Measurements from ENCODE around the gene PPM1F. TPM values are rescaled to one million over a fixed set of nuclear protein-coding genes. Genes with fewer than 3 reads are reported as not detected.
"Not testable (repeated sequence)": the region's sequence is repeated elsewhere in the genome, so short reads cannot be mapped to it uniquely, and the experiment has no call there.

The PPM1F gene
- total RNA-seq, 2 experiments from 2014 or later: 23.0 to 24.3 TPM

DNA sequence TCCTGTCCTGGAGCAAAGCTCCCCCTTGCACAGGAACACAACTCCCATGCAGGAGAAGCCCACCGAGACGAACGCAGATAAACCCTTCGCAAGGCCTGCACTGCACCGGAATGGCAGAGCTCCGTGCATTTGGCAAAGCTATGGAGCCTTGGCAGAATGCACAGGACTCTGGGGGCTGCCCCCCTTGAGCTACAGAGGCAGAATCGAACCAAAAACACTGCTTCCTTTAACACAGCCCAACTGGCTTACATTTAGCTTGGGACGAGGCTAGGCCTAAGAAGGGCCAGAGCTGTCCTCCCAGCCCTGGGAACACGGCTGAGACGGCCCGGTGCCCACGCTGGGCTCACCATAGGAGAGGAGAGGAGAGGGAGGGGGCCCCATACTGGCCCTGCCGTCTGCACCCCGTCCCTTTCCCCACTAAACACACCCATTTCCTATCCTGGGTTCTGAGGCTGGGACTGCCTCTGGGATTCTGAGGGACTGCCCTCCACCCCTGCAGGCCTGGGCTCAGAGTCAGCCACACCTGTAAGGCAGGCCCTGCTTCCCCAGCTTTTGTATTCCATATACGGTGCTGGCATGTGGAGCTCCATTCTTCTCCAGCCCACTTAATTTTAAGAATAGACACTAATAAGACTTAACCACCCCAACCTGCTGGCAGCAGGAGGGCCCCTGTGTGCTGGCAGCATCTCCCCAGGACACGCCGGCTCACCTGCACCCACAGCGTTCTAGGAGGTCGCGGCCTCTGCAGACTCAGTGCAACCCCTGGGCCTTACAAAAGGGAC, 32.9 kb downstream of the PPM1F start:
- Mint-ChIP-seq H3K27me3 (ENCODE audit: low read depth) (no peaks in the 10 kb centered on the region), H3K4me1 (ENCODE audit: low read depth) (no peaks in the 10 kb centered on the region), H3K27ac (no peak overlapping the region), H3K36me3 (ENCODE audit: low read depth) (no peaks in the 10 kb centered on the region), H3K9me3 (no peaks in the 10 kb centered on the region), H3K4me3 (no peak overlapping the region)
- no peak for DNase-seq
- CTCF ChIA-PET: interaction anchor here (1.0 kb wide), 1 partner anchor 34 kb away, joined by 3 read pairs; no protein-coding TSS in a partner anchor
- intact Hi-C loops (cut with micrococcal nuclease): no loop called here

DNA sequence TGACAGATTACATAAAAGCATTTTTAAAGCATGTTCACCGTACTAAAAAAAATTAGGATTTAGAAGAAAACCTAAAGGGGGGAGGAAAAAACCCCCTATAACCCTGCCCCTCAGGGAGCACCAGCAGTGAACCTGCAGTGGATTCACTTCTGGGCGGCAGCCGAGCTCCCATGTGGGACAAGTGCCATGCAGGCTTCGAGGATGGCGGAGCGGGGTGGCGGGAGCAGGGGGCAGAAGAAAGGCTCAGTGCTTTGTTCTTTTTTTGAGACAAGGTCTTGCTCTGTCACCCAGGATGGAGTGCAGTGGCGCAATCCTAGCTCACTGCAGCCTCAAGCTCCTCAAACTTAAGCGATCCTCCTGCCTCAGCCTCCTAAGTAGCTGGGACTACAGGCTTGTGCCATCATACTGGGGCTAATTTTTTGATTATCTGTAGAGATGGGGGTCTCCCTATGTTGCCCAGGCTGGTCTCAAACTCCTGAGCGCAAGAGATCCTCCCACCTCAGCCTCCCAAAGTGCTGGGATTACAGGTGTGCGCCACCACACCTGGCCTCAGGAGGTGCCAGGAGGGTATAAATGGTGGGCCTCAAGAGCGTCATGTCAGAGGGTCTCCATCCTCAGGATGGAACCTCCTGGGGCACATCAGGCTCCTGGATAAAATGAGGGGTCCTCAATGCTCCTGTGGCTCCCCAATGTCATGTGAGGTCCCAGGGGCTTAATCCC, 34.0 kb downstream of the PPM1F start:
- no peaks in the 10 kb centered on the region for H3K36me3 Mint-ChIP-seq (ENCODE audit: low read depth)
- H3K27ac Mint-ChIP-seq: no peak overlapping the region
- DNase-seq: no peak
- no peak overlapping the region for H3K4me3 Mint-ChIP-seq
- CTCF ChIA-PET: no interaction called here
- H3K27me3 Mint-ChIP-seq (ENCODE audit: low read depth): no peaks in the 10 kb centered on the region
- H3K9me3 Mint-ChIP-seq: no peaks in the 10 kb centered on the region
- intact Hi-C loops (cut with micrococcal nuclease): no loop called here
- no peaks in the 10 kb centered on the region for H3K4me1 Mint-ChIP-seq (ENCODE audit: low read depth)

DNA sequence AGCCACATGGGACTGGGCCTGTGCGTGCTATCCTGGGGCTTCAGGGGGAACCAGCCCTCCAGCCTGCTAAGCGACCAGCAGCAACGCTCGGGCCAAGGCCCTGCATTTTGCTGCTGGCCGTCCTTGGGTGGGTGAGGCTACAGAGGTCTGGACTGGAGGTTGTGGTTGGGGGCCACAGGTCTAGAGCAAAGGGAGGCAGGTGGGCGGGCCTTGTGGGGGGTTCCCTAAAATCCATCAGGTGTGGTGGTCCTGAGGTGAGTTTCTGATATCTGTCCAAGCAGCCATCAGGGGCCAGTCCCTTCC, 34.7 kb downstream of the PPM1F start:
- H3K4me1 Mint-ChIP-seq (ENCODE audit: low read depth): no peaks in the 10 kb centered on the region
- H3K9me3 Mint-ChIP-seq: no peaks in the 10 kb centered on the region
- H3K27me3 Mint-ChIP-seq (ENCODE audit: low read depth): no peaks in the 10 kb centered on the region
- H3K27ac Mint-ChIP-seq: no peak overlapping the region
- no peak for DNase-seq
- CTCF ChIA-PET: no interaction called here
- H3K36me3 Mint-ChIP-seq (ENCODE audit: low read depth): no peaks in the 10 kb centered on the region
- H3K4me3 Mint-ChIP-seq: no peak overlapping the region
- intact Hi-C loops (cut with micrococcal nuclease): no loop called here

DNA sequence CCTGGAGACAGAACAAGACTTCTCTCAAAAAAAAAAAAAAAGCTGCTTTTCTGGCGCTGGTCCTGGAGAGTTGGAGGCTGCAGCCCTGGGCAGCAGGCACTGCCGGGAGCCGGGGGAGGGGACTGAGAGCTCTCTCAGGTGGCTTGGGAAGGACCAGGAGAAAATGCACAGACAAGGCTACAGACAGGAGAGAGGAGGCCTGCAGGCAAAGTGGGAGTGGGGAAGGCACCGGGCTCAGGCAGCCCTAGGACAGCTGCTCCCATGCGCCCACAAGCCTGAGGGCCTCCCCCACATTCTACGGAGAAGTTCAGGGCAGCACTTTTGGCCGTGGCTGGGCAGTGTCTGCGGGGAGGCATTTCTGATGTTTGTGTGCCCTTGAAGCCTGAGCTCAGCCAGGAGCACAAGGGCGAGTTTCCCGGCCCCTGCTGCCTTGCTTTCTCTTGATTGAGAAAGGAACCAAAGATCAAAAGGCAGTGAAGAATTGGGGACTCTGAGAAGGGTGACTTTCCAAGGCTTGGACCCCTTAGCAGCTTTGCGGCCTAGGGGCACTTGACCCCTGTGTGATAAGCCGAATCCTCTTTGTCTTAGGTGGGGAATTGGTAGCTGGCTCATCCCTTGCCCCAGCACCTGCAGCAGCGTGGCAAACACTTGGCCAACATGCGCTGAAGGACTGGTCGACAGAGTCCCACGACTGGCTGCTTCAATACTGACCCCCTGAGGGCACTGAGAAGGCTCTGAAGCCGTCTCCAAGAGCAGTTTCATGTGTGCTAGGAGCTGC, 35.3 kb downstream of the PPM1F start:
- H3K4me3 Mint-ChIP-seq: no peak overlapping the region
- intact Hi-C loops (cut with micrococcal nuclease): no loop called here
- H3K4me1 Mint-ChIP-seq (ENCODE audit: low read depth): no peaks in the 10 kb centered on the region
- CTCF ChIA-PET: interaction anchor here (1.6 kb wide), 1 partner anchor 20 kb away, joined by 10 read pairs; no protein-coding TSS in a partner anchor
- H3K9me3 Mint-ChIP-seq: no peaks in the 10 kb centered on the region
- DNase-seq: no peak
- H3K27me3 Mint-ChIP-seq (ENCODE audit: low read depth): no peaks in the 10 kb centered on the region
- H3K27ac Mint-ChIP-seq: no peak overlapping the region
- no peaks in the 10 kb centered on the region for H3K36me3 Mint-ChIP-seq (ENCODE audit: low read depth)

DNA sequence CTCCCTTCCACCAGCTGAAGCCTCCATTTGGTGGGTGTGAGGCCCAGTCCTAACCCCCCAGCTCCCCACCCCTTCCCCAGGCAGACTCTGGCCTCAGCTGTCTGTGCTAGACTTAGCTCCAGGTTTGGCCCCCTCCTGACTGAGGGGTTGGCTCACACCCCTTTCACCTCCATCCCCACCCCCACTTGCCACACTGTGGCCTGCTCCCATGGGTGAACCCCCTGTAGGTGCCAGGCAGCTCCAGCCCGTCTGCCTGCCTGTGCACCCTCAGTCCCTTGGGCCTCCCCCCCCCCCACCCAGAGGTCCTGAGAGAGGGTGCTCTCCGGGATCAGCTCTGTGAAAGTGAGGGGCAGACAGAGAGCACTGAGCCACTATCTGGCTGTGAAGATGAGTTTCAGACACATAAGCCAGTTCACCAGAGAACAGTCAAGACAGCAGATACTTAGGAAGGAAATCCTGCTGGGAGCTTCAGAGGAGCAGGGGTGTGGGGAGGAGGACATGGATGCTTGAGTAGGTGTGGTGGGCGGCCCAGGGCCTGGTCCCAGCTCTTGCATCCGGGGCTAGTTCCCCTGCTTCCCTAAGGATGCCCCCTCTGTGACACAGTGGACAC, 36.2 kb downstream of the PPM1F start:
- CTCF ChIA-PET: interaction anchor here (0.6 to 1.6 kb wide), 2 partner anchors 21 to 318 kb away, joined by 3 to 10 read pairs; no protein-coding TSS in a partner anchor
- Mint-ChIP-seq H3K27ac (no peak overlapping the region), H3K9me3 (no peaks in the 10 kb centered on the region), H3K36me3 (ENCODE audit: low read depth) (no peaks in the 10 kb centered on the region), H3K27me3 (ENCODE audit: low read depth) (no peaks in the 10 kb centered on the region), H3K4me3 (no peak overlapping the region), H3K4me1 (ENCODE audit: low read depth) (no peaks in the 10 kb centered on the region)
- intact Hi-C loops (cut with micrococcal nuclease): no loop called here
- DNase-seq: no peak

DNA sequence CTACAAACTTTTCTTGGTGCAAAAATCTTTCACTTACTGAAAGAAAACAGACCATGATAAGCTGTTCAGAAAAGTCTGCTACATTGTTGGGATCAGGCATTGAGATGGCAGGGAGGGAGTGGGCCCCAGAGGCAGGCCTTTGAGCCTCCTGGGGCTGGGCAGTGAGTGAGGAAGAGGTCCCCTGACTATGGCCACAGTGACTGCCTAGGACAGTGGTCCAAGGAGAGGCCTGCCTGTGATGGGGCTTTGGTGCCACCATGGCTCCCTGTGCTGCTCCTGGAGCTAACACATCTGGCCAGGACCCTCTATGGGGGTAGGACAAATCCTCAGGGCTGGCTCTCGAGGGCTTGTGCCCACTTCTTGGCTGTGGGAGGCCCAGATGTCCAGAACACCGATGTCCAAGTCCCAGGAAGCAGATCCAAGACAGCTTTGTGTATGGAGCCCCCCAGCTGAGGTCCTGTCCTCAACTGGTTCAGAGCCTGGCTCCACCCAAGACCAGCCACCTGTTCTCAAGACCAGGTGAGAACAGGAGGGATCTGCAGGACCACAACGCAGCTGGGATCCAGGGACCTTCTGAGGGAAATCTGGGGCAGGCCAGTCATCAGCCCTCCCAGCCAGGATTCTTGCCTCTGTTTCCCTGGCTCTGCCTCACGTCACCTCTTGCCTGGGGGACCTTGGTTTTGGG, 36.9 kb downstream of the PPM1F start:
- no peak overlapping the region for H3K4me3 Mint-ChIP-seq
- no peak overlapping the region for H3K27ac Mint-ChIP-seq
- H3K27me3 Mint-ChIP-seq (ENCODE audit: low read depth): no peaks in the 10 kb centered on the region
- H3K36me3 Mint-ChIP-seq (ENCODE audit: low read depth): no peaks in the 10 kb centered on the region
- H3K9me3 Mint-ChIP-seq: no peaks in the 10 kb centered on the region
- intact Hi-C loops (cut with micrococcal nuclease): no loop called here
- CTCF ChIA-PET: interaction anchor here (0.6 to 1.6 kb wide), 2 partner anchors 22 to 318 kb away, joined by 3 to 10 read pairs; no protein-coding TSS in a partner anchor
- DNase-seq: no peak
- no peaks in the 10 kb centered on the region for H3K4me1 Mint-ChIP-seq (ENCODE audit: low read depth)

DNA sequence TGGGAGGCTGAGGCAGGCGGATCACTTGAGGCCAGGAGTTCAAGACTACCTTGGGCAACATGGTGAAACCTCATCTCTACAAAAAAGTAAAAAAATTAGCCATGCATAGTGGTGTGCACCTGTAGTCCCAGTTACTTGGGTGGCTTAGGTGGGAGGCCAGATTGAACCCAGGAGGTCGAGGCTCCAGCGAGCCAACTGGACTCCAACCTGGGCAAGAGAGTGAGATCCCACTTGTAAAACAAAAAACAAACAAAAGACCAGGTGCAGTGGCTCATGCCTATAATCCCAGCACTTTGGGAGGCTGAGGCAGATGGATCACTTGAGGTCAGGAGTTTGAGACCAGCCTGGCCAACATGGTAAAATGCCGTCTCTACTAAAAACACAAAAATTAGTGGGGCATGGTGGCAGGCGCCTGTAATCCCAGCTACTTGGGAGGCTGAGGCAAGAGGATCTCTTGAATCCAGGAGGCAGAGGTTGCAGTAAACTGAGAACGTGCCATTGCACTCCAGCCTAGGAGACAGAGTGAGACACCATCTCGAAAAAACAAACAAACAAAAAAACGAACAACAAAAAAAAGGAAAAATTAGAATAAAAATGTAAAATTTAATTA, 38.5 kb downstream of the PPM1F start:
- H3K27ac Mint-ChIP-seq; H3K27me3 Mint-ChIP-seq (ENCODE audit: low read depth); H3K9me3 Mint-ChIP-seq; H3K36me3 Mint-ChIP-seq (ENCODE audit: low read depth); H3K4me1 Mint-ChIP-seq (ENCODE audit: low read depth); intact Hi-C loops (cut with micrococcal nuclease); DNase-seq; H3K4me3 Mint-ChIP-seq: not testable (repeated sequence)
- CTCF ChIA-PET: interaction anchor here (1.1 kb wide), 1 partner anchor 269 kb away, joined by 6 read pairs; no protein-coding TSS in a partner anchor

DNA sequence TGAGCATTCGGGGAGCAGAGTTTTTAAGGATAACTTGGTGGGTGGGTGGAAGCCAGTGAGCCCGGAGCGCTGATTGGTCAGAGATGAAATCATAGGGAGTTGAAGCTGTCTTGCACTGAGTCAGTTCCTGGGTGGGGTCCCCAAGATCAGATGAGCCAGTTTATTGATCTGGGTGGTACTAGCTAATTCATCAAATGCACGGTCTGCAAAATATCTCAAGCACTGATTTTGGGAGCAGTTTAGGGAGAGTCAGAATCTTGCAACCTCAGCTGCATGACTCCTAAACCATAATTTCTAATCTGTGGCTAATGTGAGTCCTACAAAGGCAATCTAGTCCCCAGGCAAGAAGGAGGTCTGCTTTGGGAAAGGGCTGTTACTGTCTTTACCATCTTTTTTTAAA, 42.3 kb downstream of the PPM1F start:
- DNase-seq; H3K4me3 Mint-ChIP-seq; H3K36me3 Mint-ChIP-seq (ENCODE audit: low read depth); H3K27ac Mint-ChIP-seq; intact Hi-C loops (cut with micrococcal nuclease); H3K9me3 Mint-ChIP-seq; H3K27me3 Mint-ChIP-seq (ENCODE audit: low read depth); H3K4me1 Mint-ChIP-seq (ENCODE audit: low read depth): not testable (repeated sequence)
- CTCF ChIA-PET: interaction anchor here (0.5 to 1.6 kb wide), 2 partner anchors 27 to 460 kb away, joined by 3 read pairs; no protein-coding TSS in a partner anchor

DNA sequence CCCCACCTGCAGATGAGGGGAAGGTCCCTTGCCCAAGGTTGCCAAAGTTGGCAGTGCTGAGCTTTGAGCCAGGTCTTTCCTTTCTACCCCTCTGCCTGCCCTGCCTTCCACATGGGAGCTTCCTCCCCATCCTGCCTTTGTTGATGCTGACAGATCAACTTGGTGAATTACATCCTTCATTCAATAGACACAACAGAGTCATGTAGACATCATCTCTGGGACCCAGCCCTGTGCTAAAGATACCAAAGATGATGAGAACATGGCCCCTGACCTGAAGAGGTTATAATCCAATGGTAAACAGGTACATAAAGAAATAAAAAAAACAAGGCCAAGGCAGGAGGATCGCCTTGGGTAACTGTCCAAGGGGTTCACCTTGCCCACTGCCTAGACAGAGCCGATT, 42.8 kb downstream of the PPM1F start:
- H3K36me3 Mint-ChIP-seq (ENCODE audit: low read depth): no peaks in the 10 kb centered on the region
- no peaks in the 10 kb centered on the region for H3K4me1 Mint-ChIP-seq (ENCODE audit: low read depth)
- CTCF ChIA-PET: interaction anchor here (1.6 kb wide), 1 partner anchor 28 kb away, joined by 3 read pairs; no protein-coding TSS in a partner anchor
- H3K27ac Mint-ChIP-seq: no peak overlapping the region
- no peaks in the 10 kb centered on the region for H3K27me3 Mint-ChIP-seq (ENCODE audit: low read depth)
- no peak overlapping the region for H3K4me3 Mint-ChIP-seq
- no peaks in the 10 kb centered on the region for H3K9me3 Mint-ChIP-seq
- no peak for DNase-seq
- intact Hi-C loops (cut with micrococcal nuclease): no loop called here

DNA sequence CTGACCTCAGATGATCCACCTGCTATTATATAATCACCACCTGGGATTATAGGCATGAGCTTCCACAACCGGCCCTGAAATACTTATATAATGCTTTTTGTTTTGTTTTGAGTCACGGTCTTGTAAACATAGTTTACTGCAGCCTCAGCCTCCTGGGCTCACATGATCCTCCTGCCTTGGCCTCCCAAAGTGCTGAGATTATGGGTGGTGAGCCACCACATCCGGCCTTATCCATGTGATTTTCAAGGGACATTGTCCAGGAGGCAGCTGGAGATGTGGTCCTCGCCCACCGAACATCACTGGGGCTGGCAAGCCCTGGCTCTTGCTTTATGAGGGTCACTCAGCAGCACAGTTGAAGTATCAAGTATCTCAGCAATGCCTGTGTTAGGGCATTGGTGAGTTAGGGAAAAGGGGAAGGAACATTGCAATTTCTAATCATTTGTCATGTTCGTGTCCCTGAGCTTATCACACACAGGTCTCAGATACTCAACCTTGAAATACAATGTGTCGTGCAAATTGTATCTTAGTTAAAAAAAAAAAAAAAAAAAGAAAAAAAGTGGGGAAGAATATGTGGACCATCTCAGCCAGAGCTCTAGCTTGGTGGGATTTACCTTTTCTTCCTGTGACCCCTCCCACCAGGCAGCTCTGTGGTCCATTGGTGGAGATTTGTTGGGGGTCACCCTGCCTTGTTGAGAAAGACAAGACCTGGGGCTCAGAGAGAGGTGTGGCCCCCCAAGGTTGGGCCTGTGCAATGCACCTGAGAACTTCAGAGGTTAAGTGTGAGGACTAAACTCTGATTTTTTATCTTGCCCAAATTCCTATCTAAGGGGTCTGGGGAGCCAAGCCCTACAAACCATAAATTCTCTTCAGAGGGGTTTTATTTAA, 44.8 kb downstream of the PPM1F start:
- CTCF ChIA-PET: no interaction called here
- Mint-ChIP-seq H3K9me3 (no peaks in the 10 kb centered on the region), H3K4me3 (no peak overlapping the region), H3K36me3 (ENCODE audit: low read depth) (peaks cover 1% of the 10 kb centered on the region), H3K4me1 (ENCODE audit: low read depth) (no peaks in the 10 kb centered on the region), H3K27me3 (ENCODE audit: low read depth) (no peaks in the 10 kb centered on the region), H3K27ac (no peak overlapping the region)
- no peak for DNase-seq
- intact Hi-C loops (cut with micrococcal nuclease): no loop called here

DNA sequence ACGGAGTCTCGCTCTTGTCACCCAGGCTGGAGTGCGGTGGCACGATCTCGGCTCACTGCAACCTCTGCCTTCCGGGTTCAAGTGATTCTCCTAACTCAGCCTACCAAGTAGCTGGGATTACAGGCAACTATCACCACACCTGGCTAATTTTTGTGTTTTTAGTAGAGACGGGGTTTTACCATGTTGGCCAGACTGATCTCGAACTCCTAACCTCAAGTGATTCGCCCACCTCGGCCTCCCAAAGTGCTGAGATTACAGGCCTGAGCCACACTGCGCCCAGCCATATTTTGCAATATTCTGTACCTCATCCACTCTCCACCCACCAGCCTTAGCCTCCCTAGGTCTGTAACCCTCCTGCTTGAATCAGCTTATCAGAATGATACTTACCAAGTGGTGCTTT, 47.4 kb downstream of the PPM1F start:
- H3K36me3 Mint-ChIP-seq (ENCODE audit: low read depth); H3K4me1 Mint-ChIP-seq (ENCODE audit: low read depth); CTCF ChIA-PET; DNase-seq; H3K27ac Mint-ChIP-seq; H3K27me3 Mint-ChIP-seq (ENCODE audit: low read depth); intact Hi-C loops (cut with micrococcal nuclease); H3K4me3 Mint-ChIP-seq; H3K9me3 Mint-ChIP-seq: not testable (repeated sequence)
